Uterus (tissue), 2 donors: ENCODE data around the gene TBC1D14.

ENCODE experiments used
- POLR2A ChIP-seq, 2 donors: fragments of 450-650 bp; IDR thresholded peaks; one replicate each; pipeline ENCODE4 v1.6.1; 2016; ENCODE audit warnings: antibody characterized with exemption in 2 of 2, mild to moderate bottlenecking in 1 of 2, moderate library complexity in 1 of 2
- TF ChIP-seq, protein P1 (sequence below), 4 experiments: fragments of 200-600 bp in 2 of 4; fragments of 450-650 bp in 2 of 4; sonication (generic) in 2 of 4; IDR thresholded peaks; one replicate each; pipeline ENCODE4 v1.5.1; 2016 to 2019; ENCODE audit warnings: antibody characterized with exemption in 4 of 4, mild to moderate bottlenecking in 2 of 4, moderate library complexity in 1 of 4

DNA sequence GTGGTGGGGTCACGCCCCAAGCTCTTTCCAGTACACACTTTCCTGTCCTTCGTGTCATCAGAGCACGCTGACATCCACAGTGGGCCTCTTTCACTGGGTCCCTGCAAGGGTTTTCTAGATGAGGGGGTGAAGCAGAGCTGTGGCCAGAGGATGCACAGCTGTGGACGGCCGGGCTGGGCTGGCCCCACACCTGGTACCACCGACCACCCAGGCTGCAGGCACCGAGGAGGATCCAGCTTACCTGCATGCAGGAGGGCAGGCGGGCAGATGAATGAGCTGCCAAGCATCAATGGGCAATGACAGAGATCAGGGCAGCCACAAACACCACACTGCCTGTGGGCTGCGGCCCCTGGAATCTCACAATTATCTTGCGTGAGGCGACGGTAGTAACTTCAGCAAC, 167.7 kb downstream of the TBC1D14 start:
- TF ChIP-seq, protein P1, sequence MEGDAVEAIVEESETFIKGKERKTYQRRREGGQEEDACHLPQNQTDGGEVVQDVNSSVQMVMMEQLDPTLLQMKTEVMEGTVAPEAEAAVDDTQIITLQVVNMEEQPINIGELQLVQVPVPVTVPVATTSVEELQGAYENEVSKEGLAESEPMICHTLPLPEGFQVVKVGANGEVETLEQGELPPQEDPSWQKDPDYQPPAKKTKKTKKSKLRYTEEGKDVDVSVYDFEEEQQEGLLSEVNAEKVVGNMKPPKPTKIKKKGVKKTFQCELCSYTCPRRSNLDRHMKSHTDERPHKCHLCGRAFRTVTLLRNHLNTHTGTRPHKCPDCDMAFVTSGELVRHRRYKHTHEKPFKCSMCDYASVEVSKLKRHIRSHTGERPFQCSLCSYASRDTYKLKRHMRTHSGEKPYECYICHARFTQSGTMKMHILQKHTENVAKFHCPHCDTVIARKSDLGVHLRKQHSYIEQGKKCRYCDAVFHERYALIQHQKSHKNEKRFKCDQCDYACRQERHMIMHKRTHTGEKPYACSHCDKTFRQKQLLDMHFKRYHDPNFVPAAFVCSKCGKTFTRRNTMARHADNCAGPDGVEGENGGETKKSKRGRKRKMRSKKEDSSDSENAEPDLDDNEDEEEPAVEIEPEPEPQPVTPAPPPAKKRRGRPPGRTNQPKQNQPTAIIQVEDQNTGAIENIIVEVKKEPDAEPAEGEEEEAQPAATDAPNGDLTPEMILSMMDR (IDR thresholded peaks at IDR 0.05), result no peak
- no peak for TF ChIP-seq POLR2A (IDR thresholded peaks at IDR 0.05)
